ENCODE measurements around the gene HADHB. TPM values are rescaled to one million over a fixed set of nuclear protein-coding genes. Genes with fewer than 3 reads are reported as not detected.
A peak's percentile ranks its signal among the peaks of the same experiment; 100 is the strongest.

HADHB gene
- total and polyA plus RNA-seq, 2 of the 13 experiments (the other 11 are each of a cell fraction or from before 2014, with no cell fraction given): 112 to 238 TPM

DNA sequence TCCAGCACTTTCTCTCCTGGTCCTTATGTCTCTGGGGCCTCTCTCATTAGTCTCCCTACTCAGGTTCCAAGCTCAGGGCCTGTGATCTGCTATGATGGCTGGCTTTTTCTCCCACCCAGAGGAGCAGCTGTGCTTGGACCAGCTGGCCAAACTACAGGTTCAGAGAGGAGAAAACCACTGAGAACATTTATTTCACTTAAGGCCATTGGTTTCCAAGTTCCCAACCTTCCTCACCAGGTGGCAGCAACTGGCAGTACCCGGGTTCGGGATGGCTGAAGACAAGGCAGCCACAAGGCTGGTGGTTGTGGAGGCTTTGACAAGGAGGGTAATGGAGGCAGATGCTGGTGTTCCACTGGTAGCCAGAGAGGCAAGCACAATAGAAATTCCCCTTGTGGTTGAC is 71.3 kb downstream of the HADHB start (continued):
- TF ChIP-seq, protein P1, sequence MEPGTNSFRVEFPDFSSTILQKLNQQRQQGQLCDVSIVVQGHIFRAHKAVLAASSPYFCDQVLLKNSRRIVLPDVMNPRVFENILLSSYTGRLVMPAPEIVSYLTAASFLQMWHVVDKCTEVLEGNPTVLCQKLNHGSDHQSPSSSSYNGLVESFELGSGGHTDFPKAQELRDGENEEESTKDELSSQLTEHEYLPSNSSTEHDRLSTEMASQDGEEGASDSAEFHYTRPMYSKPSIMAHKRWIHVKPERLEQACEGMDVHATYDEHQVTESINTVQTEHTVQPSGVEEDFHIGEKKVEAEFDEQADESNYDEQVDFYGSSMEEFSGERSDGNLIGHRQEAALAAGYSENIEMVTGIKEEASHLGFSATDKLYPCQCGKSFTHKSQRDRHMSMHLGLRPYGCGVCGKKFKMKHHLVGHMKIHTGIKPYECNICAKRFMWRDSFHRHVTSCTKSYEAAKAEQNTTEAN (CRISPR knock-in tag; conservative IDR thresholded peaks at IDR 0.05): no peak
- TF ChIP-seq, protein P2, sequence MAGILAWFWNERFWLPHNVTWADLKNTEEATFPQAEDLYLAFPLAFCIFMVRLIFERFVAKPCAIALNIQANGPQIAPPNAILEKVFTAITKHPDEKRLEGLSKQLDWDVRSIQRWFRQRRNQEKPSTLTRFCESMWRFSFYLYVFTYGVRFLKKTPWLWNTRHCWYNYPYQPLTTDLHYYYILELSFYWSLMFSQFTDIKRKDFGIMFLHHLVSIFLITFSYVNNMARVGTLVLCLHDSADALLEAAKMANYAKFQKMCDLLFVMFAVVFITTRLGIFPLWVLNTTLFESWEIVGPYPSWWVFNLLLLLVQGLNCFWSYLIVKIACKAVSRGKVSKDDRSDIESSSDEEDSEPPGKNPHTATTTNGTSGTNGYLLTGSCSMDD (CRISPR knock-in tag; IDR thresholded peaks at IDR 0.05): 0 out of 2 replicates have a peak, but pooled peaks have one; percentile 35
- 0 out of 2 replicates have a peak, but pooled peaks have one; percentile 36 for TF ChIP-seq RAD21 (CRISPR knock-in tag; IDR thresholded peaks at IDR 0.05)

GRCh38 chr2:26316845-26317244 is 72.1 kb downstream of the HADHB start:
- H3K36me3 ChIP-seq (replicated peaks in 1 of 2; ENCODE audit: control insufficient read depth in 1 of 2, insufficient read depth in 2 of 2, low read length in 2 of 2): no peaks in the 10 kb centered on the region
- no peaks in the 10 kb centered on the region for H3K4me1 ChIP-seq (ENCODE audit: insufficient read depth, low read length)
- no peaks in the 10 kb centered on the region for H3K9me3 ChIP-seq (ENCODE audit: low read length)
- BruUV-seq (replicated peaks): no TSS peak
- intact Hi-C loops (cut with micrococcal nuclease; ENCODE audit: unreplicated experiment) (loop anchor here (2.0 kb wide), 2 partner anchors 14 to 152 kb away; no protein-coding TSS in a partner anchor), in situ Hi-C loops (cut with HindIII; ENCODE audit: extremely low pct_ligation_motif_present, low pct_unique_long_range_greater_than_20kb) (loop anchor here (5.0 kb wide), 1 partner anchor 150 kb away; no protein-coding TSS in a partner anchor)
- no peak overlapping the region for H3K4me2 ChIP-seq (ENCODE audit: low read depth, low read length)
- no peaks in the 10 kb centered on the region for H3K79me2 ChIP-seq (ENCODE audit: insufficient read depth, low read length)
- H3K4me3 ChIP-seq (replicated peaks in 1 of 3; ENCODE audit: insufficient read depth in 1 of 3, low read depth in 2 of 3, low read length in 3 of 3): no peak overlapping the region
- H2AFZ ChIP-seq (ENCODE audit: low read length): no peak overlapping the region
- no peak for DNase-seq (ENCODE audit: low spot score)
- H3K9ac ChIP-seq (ENCODE audit: insufficient read depth, low read depth, low read length): no peak overlapping the region
- POLR2A ChIA-PET: no interaction called here
- no peak for FAIRE-seq
- H3K27ac ChIP-seq (ENCODE audit: extremely low read length, insufficient read depth, low read length): no peak overlapping the region
- ATAC-seq: peak; percentile 25
- WGBS (ENCODE audit: low lambda C conversion rate): 14% methylated on average over 5 of the region's 6 CpGs
- peaks cover 8 to 61% of the 10 kb centered on the region in 2 experiments; a peak in 4 of 5 replicates for H3K27me3 ChIP-seq (ENCODE audit: control insufficient read depth in 1 of 2, insufficient read depth in 2 of 2, low read length in 2 of 2)
- no peaks in the 10 kb centered on the region for H4K20me1 ChIP-seq (ENCODE audit: insufficient read depth, low read length)
- CTCF ChIA-PET (ENCODE audit: low intra/inter-chr PET ratio, low total read pairs): interaction anchor here (1.5 to 2.0 kb wide), 2 partner anchors 13 to 152 kb away, joined by 8 to 9 read pairs; no protein-coding TSS in a partner anchor
- TF ChIP-seq NCOR1 (IDR thresholded peaks at IDR 0.05; ENCODE audit: borderline replicate concordance, low read length) (no peak), KLF11 (CRISPR knock-in tag; IDR thresholded peaks at IDR 0.05) (no peak), ZIK1 (CRISPR knock-in tag; IDR thresholded peaks at IDR 0.05; ENCODE audit: borderline replicate concordance, low read depth) (no peak), PRPF4 (IDR thresholded peaks at IDR 0.05; ENCODE audit: low read depth, low read length, poor library complexity, severe bottlenecking) (no peak), DR1 (CRISPR knock-in tag; IDR thresholded peaks at IDR 0.05) (no peak), ZNF460 (CRISPR knock-in tag; IDR thresholded peaks at IDR 0.05; ENCODE audit: borderline replicate concordance) (no peak)
- TF ChIP-seq, protein P3, sequence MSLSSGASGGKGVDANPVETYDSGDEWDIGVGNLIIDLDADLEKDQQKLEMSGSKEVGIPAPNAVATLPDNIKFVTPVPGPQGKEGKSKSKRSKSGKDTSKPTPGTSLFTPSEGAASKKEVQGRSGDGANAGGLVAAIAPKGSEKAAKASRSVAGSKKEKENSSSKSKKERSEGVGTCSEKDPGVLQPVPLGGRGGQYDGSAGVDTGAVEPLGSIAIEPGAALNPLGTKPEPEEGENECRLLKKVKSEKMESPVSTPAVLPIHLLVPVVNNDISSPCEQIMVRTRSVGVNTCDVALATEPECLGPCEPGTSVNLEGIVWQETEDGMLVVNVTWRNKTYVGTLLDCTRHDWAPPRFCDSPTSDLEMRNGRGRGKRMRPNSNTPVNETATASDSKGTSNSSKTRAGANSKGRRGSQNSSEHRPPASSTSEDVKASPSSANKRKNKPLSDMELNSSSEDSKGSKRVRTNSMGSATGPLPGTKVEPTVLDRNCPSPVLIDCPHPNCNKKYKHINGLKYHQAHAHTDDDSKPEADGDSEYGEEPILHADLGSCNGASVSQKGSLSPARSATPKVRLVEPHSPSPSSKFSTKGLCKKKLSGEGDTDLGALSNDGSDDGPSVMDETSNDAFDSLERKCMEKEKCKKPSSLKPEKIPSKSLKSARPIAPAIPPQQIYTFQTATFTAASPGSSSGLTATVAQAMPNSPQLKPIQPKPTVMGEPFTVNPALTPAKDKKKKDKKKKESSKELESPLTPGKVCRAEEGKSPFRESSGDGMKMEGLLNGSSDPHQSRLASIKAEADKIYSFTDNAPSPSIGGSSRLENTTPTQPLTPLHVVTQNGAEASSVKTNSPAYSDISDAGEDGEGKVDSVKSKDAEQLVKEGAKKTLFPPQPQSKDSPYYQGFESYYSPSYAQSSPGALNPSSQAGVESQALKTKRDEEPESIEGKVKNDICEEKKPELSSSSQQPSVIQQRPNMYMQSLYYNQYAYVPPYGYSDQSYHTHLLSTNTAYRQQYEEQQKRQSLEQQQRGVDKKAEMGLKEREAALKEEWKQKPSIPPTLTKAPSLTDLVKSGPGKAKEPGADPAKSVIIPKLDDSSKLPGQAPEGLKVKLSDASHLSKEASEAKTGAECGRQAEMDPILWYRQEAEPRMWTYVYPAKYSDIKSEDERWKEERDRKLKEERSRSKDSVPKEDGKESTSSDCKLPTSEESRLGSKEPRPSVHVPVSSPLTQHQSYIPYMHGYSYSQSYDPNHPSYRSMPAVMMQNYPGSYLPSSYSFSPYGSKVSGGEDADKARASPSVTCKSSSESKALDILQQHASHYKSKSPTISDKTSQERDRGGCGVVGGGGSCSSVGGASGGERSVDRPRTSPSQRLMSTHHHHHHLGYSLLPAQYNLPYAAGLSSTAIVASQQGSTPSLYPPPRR (CRISPR knock-in tag; IDR thresholded peaks at IDR 0.05; ENCODE audit: borderline replicate concordance): no peak
- TF ChIP-seq, protein P4, sequence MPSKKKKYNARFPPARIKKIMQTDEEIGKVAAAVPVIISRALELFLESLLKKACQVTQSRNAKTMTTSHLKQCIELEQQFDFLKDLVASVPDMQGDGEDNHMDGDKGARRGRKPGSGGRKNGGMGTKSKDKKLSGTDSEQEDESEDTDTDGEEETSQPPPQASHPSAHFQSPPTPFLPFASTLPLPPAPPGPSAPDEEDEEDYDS (CRISPR knock-in tag; IDR thresholded peaks at IDR 0.05): no peak
